ENCODE data around the gene COMP. TPM values are rescaled to one million over a fixed set of nuclear protein-coding genes. Genes with fewer than 3 reads are reported as not detected.

The COMP gene
- total RNA-seq, 1 donor from 2014 or later: 0.98 TPM

- no peak for TF ChIP-seq POLR2AphosphoS5 (IDR thresholded peaks at IDR 0.05; ENCODE audit: insufficient read depth in 1 of 2, low read depth in 1 of 2)
- no peak for TF ChIP-seq POLR2A (IDR thresholded peaks at IDR 0.05)
- no peak for TF ChIP-seq CTCF (IDR thresholded peaks at IDR 0.05)
- Histone ChIP-seq H3K4me3 (no peak overlapping the region), H3K27me3 (no peaks in the 10 kb centered on the region), H3K36me3 (no peaks in the 10 kb centered on the region), H3K4me1 (peaks cover 8% of the 10 kb centered on the region), H3K27ac (no peak overlapping the region), H3K9me3 (no peaks in the 10 kb centered on the region)
- DNase-seq (ENCODE audit: extremely low spot score in 2 of 2): no peak
- intact Hi-C loops (cut with DNase I): no loop called here
These were observed 21.9 kb downstream of the COMP start for GRCh38 chr19:18768997-18769891.

- H3K27ac ChIP-seq: no peak overlapping the region
- no peaks in the 10 kb centered on the region for H3K36me3 ChIP-seq
- no peak for TF ChIP-seq CTCF (IDR thresholded peaks at IDR 0.05)
- no peak for TF ChIP-seq POLR2A (IDR thresholded peaks at IDR 0.05)
- no peak for TF ChIP-seq POLR2AphosphoS5 (IDR thresholded peaks at IDR 0.05; ENCODE audit: insufficient read depth in 1 of 2, low read depth in 1 of 2)
- peaks cover 15% of the 10 kb centered on the region for H3K4me1 ChIP-seq
- DNase-seq (ENCODE audit: extremely low spot score in 2 of 2): no peak
- H3K9me3 ChIP-seq: no peaks in the 10 kb centered on the region
- H3K4me3 ChIP-seq: no peak overlapping the region
- H3K27me3 ChIP-seq: no peaks in the 10 kb centered on the region
- intact Hi-C loops (cut with DNase I): no loop called here
These were observed 22.9 kb downstream of the COMP start for GRCh38 chr19:18768046-18768771.

GRCh38 chr19:18765224-18765623 is 25.9 kb downstream of the COMP start:
- peaks cover 39% of the 10 kb centered on the region for H3K4me1 ChIP-seq
- no peak overlapping the region for H3K4me3 ChIP-seq
- TF ChIP-seq CTCF (IDR thresholded peaks at IDR 0.05): no peak
- no peak for TF ChIP-seq POLR2A (IDR thresholded peaks at IDR 0.05)
- TF ChIP-seq POLR2AphosphoS5 (IDR thresholded peaks at IDR 0.05; ENCODE audit: insufficient read depth in 1 of 2, low read depth in 1 of 2): no peak
- no peak for DNase-seq (ENCODE audit: extremely low spot score in 2 of 2)
- no peak overlapping the region for H3K27ac ChIP-seq
- H3K9me3 ChIP-seq: no peaks in the 10 kb centered on the region
- intact Hi-C loops (cut with DNase I): no loop called here
- H3K36me3 ChIP-seq: no peaks in the 10 kb centered on the region
- no peaks in the 10 kb centered on the region for H3K27me3 ChIP-seq

GRCh38 chr19:18764591-18765051 is 26.5 kb downstream of the COMP start:
- Histone ChIP-seq H3K36me3 (no peaks in the 10 kb centered on the region), H3K4me3 (no peak overlapping the region), H3K4me1 (peaks cover 39% of the 10 kb centered on the region), H3K9me3 (no peaks in the 10 kb centered on the region), H3K27me3 (no peaks in the 10 kb centered on the region), H3K27ac (no peak overlapping the region)
- TF ChIP-seq POLR2AphosphoS5 (IDR thresholded peaks at IDR 0.05; ENCODE audit: insufficient read depth in 1 of 2, low read depth in 1 of 2) (no peak), POLR2A (IDR thresholded peaks at IDR 0.05) (no peak), CTCF (IDR thresholded peaks at IDR 0.05) (no peak)
- intact Hi-C loops (cut with DNase I): no loop called here
- no peak for DNase-seq (ENCODE audit: extremely low spot score in 2 of 2)
